IPS DF 4.7 (cell line): ENCODE measurements around the gene FOXS1.
"Not testable (repeated sequence)": the region's sequence is repeated elsewhere in the genome, so short reads cannot be mapped to it uniquely, and the experiment has no call there.

Source experiments
- DNase-seq: peaks from one replicate; pipeline ENCODE4 v3.0.0-alpha.2; 2013; ENCODE audit warnings: low spot score; ENCODE audit errors: extremely low read depth

Gene FOXS1

DNA sequence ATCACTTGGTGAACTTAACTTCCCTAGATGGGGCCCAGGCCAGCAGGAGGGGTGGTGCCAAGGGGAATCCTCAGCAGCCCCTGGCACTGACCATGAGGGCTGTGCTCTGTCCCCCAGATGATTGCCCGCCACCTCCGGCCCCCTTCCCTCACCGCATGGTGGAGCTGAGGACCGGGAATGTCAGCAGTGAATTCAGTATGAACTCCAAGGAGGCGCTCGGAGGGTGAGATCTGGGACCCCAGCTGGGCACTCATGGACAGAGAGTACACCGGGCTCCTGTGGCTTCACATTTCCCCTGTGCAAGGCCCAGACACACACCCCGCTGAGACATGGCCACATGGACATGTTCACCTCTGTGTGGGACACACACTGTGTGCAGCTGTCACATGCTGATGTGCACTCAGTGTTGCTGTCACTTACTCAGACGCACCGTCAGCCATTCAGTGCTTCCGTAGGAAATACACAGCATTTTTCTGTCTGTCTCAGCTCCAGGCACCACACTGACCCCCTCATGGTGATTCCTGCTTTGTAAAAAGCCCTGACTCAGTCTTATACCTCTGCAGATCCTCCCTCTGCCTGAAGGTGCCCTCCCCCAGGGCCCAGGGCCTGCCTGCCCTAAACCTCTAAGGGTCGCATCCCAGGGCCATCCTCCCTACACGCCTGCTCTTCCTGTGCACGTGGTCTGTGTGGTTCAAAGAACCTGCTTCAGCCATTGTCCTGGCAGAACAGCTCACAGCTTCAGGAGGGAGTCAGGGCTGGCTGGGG is 21.9 kb downstream of the FOXS1 start:
- no peak for DNase-seq

DNA sequence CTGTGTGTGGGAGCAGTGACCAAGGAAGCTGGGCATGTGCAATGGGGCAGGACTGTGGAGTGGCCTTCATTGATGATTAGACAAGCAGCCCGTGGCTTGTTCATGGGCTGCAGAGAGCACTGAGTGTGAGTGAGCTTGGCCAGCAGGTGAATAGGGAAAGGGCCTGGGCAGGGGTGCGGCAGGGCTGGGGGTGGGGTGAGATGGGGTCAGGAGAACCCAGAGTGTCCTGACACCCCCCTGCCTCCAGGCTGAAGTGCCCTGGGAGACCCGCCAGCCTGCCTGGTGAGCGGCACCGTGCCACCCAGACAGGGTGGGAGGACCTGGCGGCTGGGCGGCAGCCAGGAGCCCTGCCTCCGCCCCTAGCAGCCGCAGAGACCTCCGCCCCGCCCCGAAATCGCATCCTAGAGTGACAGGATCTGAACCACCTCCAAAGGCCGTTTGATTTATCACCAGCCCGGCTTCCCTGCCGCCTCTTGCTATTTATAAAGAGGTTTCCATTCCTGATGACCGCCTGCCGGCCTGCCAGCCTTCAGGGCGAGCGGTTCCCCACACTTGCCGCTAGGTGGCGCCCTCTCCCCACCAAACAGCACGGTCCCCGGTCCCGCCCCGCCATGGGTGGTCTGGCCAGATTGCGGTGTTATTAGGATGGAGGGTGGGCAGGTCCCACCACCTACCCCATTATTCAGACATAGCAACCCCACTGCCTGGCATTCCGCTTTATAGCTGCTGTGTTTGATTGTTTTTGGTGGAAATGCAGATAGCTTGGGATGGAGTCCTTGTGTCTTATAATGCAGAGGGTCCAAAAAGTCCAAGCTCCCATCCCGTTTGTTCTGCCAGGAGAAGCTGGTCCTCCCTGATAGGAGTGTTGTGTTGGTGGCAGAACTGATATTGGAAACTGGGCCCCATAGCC is 22.7 kb downstream of the FOXS1 start:
- DNase-seq = no peak

DNA sequence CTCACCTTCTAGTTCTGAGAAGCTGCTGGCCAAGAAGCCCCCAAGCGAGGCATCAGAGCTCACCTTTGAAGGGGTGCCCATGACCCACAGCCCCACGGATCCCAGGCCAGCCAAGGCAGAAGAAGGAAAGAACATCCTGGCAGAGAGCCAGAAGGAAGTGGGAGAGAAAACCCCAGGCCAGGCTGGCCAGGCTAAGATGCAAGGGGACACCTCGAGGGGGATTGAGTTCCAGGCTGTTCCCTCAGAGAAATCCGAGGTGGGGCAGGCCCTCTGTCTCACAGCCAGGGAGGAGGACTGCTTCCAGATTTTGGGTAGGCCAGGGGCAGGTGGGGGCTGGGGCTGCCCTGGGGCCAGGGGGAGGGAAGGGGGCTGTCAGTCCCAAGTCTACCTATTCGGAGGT is 24.0 kb downstream of the FOXS1 start:
- no peak for DNase-seq

DNA sequence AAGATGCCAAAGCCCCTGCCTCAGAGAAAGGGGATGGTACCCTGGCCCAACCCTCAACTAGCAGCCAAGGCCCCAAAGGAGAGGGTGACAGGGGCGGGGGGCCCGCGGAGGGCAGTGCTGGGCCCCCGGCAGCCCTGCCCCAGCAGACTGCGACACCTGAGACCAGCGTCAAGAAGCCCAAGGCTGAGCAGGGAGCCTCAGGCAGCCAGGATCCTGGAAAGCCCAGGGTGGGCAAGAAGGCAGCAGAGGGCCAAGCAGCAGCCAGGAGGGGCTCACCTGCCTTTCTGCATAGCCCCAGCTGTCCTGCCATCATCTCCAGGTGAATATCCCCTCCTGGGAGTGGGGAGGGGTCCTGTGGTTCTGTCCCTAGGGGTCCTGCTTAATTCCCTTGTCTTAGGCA is 25.2 kb downstream of the FOXS1 start:
- no peak for DNase-seq

DNA sequence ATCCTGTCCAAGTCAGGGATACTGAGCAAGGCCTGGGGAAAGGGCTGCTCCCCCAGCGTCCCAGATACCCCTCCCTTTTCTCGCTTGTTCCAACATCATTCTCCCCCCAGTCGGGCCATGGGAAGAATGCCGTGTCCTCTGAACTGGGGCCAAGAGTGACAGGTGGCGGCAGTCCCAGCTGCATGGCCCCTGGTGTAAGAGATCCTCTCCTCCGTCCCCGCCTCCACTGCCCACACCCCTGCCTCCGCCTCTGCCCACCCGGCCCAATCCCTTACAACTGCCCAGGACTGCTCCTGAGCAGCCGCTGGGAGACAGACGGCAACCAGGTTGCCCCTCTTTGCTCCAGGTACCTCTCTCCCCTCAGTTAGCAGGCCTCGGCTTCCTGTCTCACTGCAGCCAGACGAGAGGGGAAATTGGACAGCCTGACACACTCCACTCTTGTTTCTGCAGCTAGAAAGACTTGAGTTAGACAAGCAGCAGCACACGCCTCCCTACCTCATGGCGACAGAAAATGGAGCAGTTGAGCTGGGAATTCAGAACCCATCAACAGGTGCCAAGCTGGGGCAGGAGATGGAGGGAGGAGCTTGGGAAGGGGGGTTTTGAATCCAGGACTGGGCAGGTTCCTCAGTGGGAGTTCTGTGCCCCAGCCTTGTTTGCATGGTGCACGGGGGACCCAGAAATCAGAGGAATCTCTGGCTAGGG is 26.2 kb downstream of the FOXS1 start, which contains the start of gene MYLK2:
TSS of gene MYLK2 (plus strand) at position 274 of the 702 bp plus-strand sequence. CDS start at position 499, 225 bp downstream.
- DNase-seq = no peak

DNA sequence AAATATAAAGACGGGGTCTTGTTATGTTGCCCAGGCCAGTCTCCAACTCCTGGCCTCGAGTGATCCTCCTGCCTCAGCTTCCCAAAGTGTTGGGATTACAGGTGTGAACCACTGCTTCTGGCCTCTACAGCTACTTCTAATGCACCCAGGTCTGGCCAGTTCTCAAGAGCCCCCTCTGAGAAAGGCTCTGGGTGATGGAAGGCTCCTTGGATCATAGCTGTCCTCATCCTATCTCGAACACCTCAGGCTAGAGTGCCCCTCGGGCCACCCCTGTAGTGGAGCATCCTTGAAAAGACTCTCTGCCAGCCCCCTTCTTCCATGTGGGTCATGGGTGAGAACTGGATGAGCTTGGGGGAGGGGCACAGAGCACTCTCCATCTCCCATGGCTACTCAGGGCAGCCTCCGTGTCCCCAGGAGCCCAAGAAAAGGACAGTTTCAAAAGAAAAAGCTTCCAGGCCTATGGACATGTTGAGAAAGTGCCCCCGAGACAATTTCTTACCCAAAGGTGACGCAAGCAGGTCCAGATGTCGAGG is 27.0 kb downstream of the FOXS1 start:
- DNase-seq = no peak

DNA sequence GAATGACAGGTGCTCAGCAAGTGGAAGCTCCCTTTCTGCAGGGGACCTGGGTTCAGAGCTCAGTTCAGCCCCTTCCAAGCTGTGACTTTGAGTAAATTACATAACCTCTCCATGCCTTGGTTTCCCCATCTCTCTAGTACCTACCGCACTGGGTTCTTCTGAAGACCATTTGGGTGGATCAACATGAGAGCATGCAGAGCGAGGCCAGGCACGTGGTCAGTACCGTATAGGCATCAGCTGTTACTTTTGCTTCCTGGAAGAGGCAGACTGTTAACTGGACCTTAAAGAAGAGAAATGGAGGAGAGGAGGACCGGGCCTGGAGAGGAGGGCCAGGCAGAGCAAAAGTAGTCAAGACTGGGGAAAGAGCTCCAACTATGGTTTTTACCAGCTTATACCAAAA is 27.9 kb downstream of the FOXS1 start:
- DNase-seq = no peak

DNA sequence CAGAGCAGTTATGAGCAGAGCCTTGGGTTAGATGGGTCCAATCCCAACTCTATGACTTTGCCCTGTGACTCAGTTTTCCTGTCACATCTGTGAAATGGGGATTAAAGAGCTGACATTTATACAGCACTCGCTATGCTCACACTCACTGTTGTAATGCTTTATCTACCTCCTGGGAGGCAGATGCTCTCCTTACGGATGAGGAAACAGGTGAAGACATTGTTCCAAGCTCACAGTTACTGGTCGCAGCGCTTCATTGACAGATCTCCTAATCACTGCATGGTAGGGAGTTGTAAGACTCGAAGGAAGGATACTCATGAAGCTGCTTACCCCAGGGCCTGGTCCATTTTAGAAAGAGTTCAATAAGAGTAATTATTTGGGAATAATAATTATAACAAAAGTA is 29.2 kb downstream of the FOXS1 start:
- no peak for DNase-seq

DNA sequence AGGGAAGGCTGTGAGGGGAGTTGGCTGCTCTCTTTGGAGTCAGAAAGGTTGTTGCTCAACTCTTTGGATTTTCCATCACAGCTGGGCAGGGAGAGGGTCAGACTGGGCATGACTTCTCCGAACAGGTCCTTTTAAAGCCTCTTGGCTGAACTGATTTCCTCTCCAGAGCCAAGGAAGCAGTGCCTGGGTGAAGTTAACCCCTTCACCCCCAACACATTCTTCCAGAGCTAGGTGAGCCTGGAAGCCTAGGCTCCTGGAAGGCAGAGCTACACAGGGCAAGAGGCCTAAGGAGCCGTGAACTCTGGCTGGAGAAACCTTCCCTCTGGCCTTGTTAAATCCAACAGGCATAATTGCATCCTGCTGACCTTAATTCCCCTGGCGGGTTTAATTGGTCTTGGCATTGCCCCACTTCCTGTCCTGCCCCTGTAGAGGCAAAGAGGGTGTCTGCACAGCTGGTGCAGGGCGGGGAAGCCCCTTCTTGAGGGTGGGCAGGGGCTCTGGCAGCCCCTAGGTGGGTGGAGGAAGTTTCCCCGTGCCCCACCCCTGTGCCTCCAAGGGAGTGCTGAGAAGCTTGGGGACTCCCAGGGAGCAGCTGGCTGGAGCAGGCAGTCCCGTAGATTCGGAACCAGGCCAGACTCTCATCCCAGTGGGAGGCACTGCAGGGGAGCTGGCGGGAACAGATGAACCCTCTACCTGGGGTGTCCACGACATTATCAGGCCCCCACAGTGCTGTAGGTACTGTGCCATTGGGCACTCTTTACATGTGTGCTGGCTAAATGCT is 29.8 kb downstream of the FOXS1 start:
- no peak for DNase-seq

DNA sequence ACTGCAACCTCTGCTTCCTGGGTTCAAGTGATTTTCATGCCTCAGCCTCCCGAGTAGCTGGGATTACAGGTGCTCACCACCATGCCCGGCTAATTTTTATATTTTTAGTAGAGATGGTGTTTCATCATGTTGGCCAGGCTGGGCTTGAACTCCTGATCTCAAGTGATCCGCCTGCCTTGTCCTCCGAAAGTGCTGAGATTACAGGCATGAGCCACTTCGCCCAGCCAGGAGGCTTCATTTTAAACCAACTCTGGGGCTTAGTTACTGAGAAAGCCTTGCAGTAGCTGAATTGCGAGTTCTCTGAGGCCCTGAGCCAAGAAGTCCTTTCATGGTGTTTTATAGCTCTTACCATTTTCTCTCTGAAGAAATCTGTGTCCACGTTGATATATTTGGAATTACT is 31.3 kb downstream of the FOXS1 start:
- DNase-seq = not testable (repeated sequence)

DNA sequence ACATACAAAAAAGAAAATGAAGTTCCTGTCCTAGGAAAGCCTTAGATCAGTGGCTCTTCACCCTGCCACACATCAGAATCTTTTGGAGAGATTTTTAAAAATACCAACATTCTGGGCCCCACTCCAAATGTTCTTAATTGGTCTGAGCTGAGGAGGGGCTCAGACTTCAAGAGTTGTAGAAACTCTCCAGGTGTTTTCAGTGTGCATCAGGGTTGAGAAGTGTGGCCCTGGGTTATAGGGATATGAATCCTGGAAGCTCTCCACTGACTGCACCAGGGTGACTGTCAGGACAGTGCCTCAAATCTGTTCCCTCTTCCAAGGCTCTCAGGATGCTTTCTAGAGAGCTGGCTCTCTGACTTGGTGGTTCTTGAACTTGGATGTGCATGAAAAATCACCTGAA is 31.8 kb downstream of the FOXS1 start:
- no peak for DNase-seq

DNA sequence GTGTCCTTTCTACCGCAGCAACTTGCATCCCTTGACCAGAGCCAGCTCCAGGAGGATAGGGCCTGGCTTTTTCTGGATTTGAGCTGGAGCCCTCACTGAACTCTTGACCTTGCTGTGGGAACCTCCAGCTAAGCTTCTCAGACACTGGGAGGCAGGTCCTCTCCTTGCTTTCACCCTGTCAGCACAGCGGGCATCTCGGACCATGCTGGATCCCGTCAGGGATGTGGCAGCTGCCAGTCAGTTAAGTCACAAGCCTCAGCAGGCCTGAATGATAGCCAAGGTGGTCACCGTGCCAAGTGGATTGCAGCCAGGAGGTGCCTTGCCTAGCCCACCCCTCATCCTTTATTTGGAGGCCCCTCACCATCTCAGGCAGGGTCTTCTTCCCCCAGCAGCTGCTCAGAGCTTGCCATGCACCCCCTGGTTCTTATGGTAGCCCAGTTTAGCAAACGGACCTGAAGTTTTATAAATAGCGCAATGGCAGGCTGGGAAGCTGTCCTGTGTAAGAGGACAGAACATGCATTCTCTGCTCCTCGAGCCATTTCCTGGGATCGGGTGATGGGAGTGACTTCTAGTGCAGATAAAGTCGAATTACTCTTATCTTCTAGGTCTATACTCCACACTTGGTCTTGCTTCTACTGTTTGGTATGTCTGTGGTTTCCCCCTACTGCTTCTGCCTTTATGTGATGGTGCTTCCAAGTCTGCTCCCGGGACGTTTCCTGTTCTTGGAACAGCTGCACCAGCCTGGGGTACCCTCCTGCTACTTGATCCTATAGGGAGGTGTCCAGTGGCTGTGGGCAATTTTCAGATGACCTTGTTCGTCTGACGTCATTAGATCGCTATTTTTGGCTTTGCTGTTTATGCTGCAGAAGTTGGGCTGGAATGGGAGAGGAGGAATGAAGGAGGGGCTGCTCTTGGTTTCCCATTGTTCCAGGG is 33.3 kb downstream of the FOXS1 start:
- DNase-seq = no peak

DNA sequence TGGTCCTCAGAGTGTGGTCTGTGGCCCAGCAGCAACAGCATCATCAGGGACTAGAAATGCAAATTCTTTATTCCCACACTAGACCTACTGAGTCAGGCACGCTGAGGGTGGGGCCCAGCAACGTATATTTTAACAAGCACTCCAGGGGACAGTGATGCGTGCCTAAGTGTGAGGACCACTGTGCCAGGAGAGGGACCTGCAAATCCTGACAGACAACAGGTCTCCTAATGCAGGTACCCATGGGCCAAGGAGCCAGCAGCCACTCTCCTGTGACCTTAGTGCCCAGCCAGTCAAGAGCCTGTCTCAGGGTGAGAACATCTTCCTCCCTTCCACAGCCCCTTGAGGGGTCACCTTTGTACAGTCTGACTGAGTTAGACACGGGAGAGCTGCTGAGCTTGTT is 34.2 kb downstream of the FOXS1 start:
- DNase-seq = no peak

DNA sequence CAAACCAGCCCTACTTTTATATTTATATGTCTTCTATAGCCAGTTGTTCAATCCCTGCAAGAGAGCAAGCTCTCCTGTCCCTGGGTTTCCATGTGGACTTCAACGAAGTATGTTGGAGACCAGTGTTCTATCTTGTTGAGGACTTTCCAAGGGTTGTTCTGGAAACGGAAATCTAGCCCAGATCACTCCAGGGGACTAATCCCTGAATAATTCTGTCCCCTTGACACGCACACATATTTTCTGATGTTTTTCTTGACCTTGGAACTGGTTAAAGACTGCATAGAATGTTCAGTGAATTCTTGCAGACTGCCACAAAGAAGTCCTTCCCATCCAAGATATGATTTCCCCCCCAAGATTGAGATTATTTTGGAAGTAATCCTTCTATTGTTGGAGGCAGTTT is 35.7 kb downstream of the FOXS1 start:
- DNase-seq = no peak

DNA sequence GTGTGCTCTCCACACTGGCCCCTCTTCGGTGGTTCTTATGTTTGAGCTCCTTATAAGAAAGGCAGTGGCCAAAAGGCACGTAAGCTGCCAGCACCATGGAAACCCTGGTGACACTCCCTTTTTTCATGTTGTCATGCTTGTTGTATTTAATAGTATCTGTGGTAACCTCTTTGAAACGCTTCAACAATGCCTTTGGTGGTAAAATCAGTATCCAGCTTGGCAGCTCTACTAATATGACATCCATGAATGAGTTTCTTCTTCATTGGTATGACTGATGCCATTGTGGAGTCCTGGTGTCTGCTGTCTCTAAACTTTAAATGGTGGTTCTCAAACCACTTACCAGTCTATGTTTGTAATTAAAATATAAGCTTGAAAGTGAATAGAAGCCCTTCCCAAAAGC is 36.9 kb downstream of the FOXS1 start:
- DNase-seq = no peak

DNA sequence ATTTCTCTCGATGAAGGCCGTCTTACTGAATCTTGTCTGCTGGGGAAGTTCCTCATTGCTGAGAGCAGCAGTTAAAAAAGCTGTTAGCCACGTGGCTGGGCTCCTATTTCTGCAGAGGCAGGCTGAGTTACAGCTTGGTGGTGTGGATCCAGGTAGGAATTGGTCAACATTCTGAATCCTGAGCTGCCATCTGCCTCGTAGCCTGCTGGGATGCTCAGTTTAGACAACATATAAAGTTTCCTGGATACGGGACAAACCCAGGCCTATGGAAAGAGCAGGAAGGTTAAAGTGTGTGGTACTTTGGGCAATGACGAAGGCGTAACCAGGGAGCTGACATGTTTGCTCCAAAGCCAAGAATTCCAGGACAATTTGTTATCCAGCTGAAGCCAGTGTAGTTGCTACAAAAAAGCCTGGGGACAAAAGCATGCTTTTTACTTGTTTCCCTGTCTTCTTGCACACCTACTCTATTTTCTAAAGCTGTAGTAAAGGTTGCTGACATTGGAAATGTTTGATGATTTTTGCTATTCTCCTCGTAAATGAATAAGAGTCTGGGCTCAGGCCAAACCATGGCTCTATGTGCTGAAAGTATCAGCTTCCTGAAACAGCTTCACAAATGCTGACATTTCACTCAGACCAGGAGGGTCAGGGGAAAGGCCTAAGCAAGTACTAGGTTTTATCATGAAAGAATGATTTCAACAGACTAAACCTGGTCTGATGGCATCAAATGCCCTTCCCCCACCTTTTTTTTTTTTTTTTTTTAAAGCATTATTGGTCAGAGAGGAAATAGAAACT is 38.6 kb downstream of the FOXS1 start:
- no peak for DNase-seq

DNA sequence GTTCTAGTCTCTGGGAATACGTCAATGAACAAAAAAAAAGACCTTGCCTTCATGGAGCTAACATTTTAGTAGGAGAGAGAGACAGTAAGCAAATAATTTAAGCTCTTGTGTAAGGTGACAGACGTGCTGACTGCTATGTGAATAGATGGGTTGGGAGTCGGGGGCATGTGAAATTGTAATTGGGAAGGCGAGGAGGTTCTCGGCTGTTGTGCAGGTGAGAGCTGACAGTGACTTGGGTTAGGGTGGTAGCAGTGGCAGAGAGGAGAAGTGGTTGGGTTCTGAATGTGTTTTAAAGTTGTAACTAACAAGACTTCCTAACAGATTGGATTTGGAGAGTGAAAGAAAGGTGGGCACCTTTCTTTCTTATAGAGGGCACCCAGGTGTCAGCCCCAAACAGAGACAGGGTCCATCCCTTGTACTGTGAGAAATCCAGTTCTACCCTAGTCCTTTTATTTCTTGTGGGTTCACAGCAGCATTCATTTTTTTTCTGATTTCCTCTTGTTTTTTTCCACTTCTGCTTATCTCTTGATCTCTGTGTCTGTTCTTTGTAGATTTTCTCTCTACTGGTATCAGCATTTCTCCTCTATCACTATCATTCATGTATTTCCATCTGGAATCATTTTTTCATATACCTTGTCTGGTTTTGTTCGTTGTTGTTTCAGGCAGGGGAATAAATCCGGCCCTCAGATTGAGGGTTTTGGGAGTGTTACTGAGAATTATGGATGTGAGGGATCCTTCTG is 41.7 kb downstream of the FOXS1 start:
- DNase-seq = no peak

DNA sequence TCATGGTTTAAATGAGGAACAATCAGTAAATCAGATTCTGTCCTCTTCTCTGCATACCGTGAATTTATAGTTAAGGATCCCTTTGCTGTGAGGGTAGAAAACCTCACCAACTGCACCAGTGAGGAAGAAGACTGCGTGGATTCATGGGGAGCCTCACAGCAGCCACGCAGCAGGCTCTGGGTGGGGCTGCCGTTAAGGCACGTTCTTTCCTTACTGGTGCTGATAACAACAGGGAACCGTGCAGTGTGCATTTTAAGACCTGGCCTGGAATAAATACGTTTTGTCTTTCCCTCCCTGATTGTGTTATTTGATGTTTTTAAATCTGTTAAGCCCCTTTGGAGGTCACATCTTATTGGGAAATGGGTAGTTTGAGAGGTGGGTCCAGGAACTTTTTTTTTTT is 43.9 kb downstream of the FOXS1 start:
- DNase-seq = no peak
